Fibroblast of the aortic adventitia (primary cell): Measurements from ENCODE around the gene EGR2. TPM values are rescaled to one million over a fixed set of nuclear protein-coding genes. Genes with fewer than 3 reads are reported as not detected.

ENCODE experiments used
- DNase-seq: peaks from one replicate; pipeline ENCODE4 v3.0.0-alpha.2; 2010; ENCODE audit warnings: low read depth
- H3K4me3 ChIP-seq: 2 replicates; pipeline ENCODE4 v1.5.1; 2011; ENCODE audit warnings: low read depth, mild to moderate bottlenecking, control low read depth, low read length, moderate library complexity
- total RNA-seq: library from RNA; depleted of rRNA; stranded (reverse); fragments of >200 nt; gene quantifications from 2 replicates; pipeline ENCODE4 v1.2.3, GENCODE V29; 2012; ENCODE audit warnings: low replicate concordance
- TF ChIP-seq, protein P1 (sequence below): IDR thresholded peaks from 2 replicates; pipeline ENCODE4 v1.5.1; 2011; ENCODE audit warnings: mild to moderate bottlenecking, low read length, control low read depth, inconsistent platforms; ENCODE audit not compliant: insufficient read depth

EGR2 gene
- total RNA-seq, 1 donor, result 0.90 TPM

- H3K4me3 ChIP-seq, result no peak overlapping the region
- no peak for DNase-seq
- TF ChIP-seq, protein P1, sequence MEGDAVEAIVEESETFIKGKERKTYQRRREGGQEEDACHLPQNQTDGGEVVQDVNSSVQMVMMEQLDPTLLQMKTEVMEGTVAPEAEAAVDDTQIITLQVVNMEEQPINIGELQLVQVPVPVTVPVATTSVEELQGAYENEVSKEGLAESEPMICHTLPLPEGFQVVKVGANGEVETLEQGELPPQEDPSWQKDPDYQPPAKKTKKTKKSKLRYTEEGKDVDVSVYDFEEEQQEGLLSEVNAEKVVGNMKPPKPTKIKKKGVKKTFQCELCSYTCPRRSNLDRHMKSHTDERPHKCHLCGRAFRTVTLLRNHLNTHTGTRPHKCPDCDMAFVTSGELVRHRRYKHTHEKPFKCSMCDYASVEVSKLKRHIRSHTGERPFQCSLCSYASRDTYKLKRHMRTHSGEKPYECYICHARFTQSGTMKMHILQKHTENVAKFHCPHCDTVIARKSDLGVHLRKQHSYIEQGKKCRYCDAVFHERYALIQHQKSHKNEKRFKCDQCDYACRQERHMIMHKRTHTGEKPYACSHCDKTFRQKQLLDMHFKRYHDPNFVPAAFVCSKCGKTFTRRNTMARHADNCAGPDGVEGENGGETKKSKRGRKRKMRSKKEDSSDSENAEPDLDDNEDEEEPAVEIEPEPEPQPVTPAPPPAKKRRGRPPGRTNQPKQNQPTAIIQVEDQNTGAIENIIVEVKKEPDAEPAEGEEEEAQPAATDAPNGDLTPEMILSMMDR, result no peak
These were observed 37.5 kb upstream of the EGR2 start for GRCh38 chr10:62853710-62854109.

DNA sequence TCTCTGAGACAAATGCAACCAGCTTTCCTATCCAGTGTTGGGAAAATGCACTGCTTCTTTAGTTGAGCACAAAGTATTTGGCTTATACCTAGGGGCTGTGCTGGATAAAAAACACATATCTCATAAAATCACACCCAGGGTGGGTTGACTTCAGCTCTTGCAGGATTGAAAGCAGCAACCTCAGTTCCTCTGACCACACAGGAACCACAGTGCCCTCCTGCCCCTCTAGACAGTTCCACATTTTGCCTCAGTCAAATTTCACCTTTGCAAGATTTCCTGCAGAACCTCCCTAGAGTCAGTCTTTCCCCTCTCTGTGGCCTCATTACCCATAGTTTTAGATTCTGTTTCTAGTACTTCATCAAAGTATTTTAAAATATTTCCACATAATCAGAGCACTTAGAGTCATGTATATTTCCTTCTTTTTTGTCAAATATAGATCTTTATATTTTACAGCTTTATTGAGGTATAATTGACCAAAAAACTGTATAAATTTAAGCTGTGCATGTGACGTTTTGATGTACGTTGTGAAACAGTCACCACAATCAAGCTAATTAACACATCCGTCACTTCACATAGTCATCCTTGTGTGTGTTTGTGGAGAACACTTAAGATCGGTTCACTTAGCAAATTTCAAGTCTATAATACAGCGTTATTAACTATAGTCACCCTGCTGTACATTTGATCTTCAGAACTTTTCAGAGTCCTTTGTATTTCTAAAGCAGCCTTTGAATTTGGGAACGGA, 37.0 kb upstream of the EGR2 start:
- no peak overlapping the region for H3K4me3 ChIP-seq
- TF ChIP-seq, protein P1, result no peak
- DNase-seq, result no peak

DNA sequence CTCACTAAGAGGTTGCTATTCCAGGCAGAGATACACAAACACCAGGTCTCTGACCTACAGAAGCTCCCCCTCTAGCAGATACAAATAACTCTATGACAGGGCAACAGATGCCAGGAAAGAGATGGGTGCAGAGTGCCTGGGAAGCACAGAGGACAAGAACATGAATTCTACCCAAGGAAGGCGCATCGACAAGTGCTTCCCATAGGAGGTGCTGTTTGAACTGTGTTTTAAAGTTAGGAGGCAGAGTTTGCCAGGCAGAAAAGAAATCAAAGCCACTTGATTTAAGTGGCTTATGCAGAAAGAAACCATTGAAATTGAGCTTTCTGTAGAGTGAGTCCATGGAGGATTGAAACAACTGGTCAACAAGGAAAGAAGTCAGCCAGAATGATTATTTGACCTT, 35.3 kb upstream of the EGR2 start:
- TF ChIP-seq, protein P1, result no peak
- peak; percentile 17 for DNase-seq
- no peak overlapping the region for H3K4me3 ChIP-seq

DNA sequence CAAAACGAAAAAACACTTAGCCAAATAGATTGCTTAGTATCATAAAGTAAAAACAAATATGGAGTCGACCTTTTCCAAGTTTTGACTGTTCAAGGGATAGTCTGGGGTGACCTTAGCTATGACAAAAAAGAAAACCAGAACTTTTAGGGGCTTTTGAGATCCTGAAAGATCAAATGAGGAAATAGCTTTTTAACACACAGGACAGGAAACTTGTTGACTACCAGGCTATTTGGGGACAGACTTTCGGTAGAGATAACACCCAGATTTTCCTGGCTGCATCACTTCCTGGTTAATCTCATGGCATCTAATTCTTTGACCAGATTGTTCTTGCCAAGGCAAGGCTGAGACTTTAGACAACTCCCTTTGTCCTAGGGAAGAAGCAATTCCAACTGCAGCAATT, 34.5 kb upstream of the EGR2 start:
- TF ChIP-seq, protein P1, result no peak
- DNase-seq, result no peak
- no peak overlapping the region for H3K4me3 ChIP-seq

DNA sequence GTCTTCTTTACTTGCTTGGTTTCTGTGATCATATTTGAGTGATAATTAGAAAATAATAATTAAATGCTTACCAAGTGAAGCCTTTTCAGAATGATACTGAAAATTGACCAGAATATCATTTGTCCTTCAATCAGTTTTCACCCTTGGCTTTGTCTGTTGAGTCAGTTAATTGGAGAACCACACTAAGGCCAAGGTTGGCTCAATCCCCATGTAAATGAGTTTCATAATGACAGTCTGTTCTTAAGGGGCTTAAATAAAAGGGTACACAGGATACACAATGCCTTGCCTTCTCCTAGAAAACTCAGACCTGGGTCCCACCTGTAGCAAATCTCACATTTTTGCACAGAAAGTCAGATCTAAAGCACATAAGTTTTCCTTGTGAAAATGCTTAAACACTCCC, 31.3 kb upstream of the EGR2 start:
- TF ChIP-seq, protein P1, result no peak
- no peak for DNase-seq
- H3K4me3 ChIP-seq, result no peak overlapping the region

DNA sequence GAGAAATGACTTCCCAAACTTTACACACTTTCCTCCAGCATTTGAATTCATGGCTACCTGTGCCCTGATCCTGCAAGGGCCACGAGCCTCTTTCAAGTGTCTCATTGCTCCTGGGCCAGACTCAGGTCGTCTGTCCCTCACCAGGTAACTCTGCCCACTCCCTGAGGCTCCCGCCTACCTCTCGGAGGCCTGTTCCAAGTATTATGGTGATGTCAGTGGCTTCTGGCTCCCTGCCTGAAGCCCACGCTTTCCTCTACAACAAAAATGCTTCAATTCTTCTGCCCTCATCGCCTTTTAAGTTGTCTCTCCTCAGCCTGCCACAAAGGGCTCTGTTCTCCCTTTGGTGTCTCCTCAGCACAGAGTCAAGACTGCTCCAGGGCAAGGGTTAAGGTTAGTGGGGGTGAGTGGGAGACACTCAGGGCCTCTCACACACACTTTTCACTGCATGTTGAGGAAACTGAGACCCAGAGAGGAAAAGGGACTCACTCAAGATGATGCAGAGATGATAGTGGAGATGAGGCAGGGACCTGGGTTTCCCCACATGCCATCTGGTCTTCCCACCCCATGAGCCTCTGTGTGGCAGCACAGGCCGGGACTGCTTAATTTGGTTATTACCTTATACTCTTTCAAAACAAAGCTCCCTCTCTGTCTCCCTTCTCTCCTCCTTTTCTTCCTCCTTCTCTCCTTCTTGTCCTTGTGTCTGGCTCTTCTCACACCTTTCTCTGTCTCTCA, 28.3 kb upstream of the EGR2 start:
- DNase-seq, result no peak
- no peak overlapping the region for H3K4me3 ChIP-seq
- TF ChIP-seq, protein P1, result no peak

- no peak overlapping the region for H3K4me3 ChIP-seq
- no peak for DNase-seq
- TF ChIP-seq, protein P1, result no peak
These were observed 27.4 kb upstream of the EGR2 start for GRCh38 chr10:62843600-62843999.
